Endothelial cell of umbilical vein (primary cell): ENCODE data around the gene DENND1A. TPM values are rescaled to one million over a fixed set of nuclear protein-coding genes. Genes with fewer than 3 reads are reported as not detected.
"Not testable (repeated sequence)": the region's sequence is repeated elsewhere in the genome, so short reads cannot be mapped to it uniquely, and the experiment has no call there.

Source experiments
- BruUV-seq: library from RNA; stranded (reverse); fragments of 400-500 nt; replicated peaks from 2 replicates; lab custom pipeline; 2021; lab: Mats Ljungman, UMichigan
- CTCF ChIA-PET: fragments of 300-600, 350-600 bp; sonication (Branson Sonifier 250); formaldehyde crosslinking; loops from one replicate; lab custom pipeline; 2021; ENCODE audit warnings: antibody characterized with exemption, inconsistent platforms; lab: Charles Lee
- POLR2A ChIA-PET: fragments of 300-600, 350-600 bp; sonication (Branson Sonifier 250); formaldehyde crosslinking; loops from one replicate; lab custom pipeline; 2021; ENCODE audit warnings: antibody characterized with exemption, inconsistent platforms; lab: Charles Lee
- DNase-seq: peaks from one replicate; pipeline ENCODE4 v3.0.0-alpha.2; 2011; ENCODE audit warnings: low read depth, low spot score
- FAIRE-seq: peaks from 2 replicates; lab custom pipeline; 2011; peaks lifted over from hg19 to GRCh38; lab: Jason Lieb, UNC
- H2AFZ ChIP-seq: 2 replicates; pipeline ENCODE4 v1.6.0; 2012; ENCODE audit warnings: low read depth, low read length, control low read depth, inconsistent platforms
- H3K27ac ChIP-seq: 2 replicates; pipeline ENCODE4 v1.5.1; 2011; ENCODE audit warnings: low read depth, mild to moderate bottlenecking, control low read depth, low read length, moderate library complexity; ENCODE audit not compliant: insufficient read depth
- H3K27me3 ChIP-seq, 2 experiments: 2 replicates each; pipeline versions ENCODE4 v1.6.0 to v1.6.1; 2011; ENCODE audit warnings: low read length in 2 of 2, mixed read lengths in 1 of 2; ENCODE audit not compliant: control insufficient read depth in 2 of 2, insufficient read depth in 2 of 2
- H3K36me3 ChIP-seq, 2 experiments: 2 replicates in 1 of 2; 3 replicates in 1 of 2; pipeline ENCODE4 v1.5.1; 2011; ENCODE audit warnings: low read length in 2 of 2, mild to moderate bottlenecking in 1 of 2, moderate library complexity in 1 of 2; ENCODE audit not compliant: control insufficient read depth in 2 of 2, insufficient read depth in 2 of 2; ENCODE audit errors: extremely low read depth in 1 of 2
- H3K4me1 ChIP-seq: 3 replicates; pipeline ENCODE4 v1.5.1; 2011; ENCODE audit warnings: mild to moderate bottlenecking, low read length; ENCODE audit not compliant: control insufficient read depth, insufficient read depth; ENCODE audit errors: extremely low read depth
- H3K4me2 ChIP-seq: 2 replicates; pipeline ENCODE4 v1.6.1; 2011; ENCODE audit warnings: low read length, control low read depth, mixed read lengths; ENCODE audit not compliant: insufficient read depth
- H3K4me3 ChIP-seq, 3 experiments: fragments of 200-600 bp in 1 of 3; sonication (generic), shearing (Covaris generic) in 1 of 3; replicated peaks in 1 of 3; 2 replicates each; pipeline ENCODE4 v1.5.1; 2011 to 2016; ENCODE audit warnings: control low read depth in 3 of 3, low read length in 3 of 3, mild to moderate bottlenecking in 2 of 3, inconsistent platforms in 1 of 3, low read depth in 1 of 3, moderate library complexity in 1 of 3; ENCODE audit not compliant: insufficient read depth in 1 of 3
- H3K79me2 ChIP-seq: 2 replicates; pipeline ENCODE4 v1.6.0; 2012; ENCODE audit warnings: low read length, inconsistent platforms; ENCODE audit not compliant: control insufficient read depth, insufficient read depth
- H3K9ac ChIP-seq: replicated peaks from 2 replicates; pipeline ENCODE3; 2011; ENCODE audit warnings: low read length, control low read depth; ENCODE audit not compliant: insufficient read depth; ENCODE audit errors: extremely low read depth
- H3K9me1 ChIP-seq: replicated peaks from 3 replicates; pipeline ENCODE4 v1.6.0; 2011; ENCODE audit warnings: mild to moderate bottlenecking, low read length; ENCODE audit not compliant: control insufficient read depth, insufficient read depth; ENCODE audit errors: extremely low read depth
- H3K9me3 ChIP-seq: replicated peaks from 2 replicates; pipeline ENCODE4 v1.5.1; 2012; ENCODE audit warnings: low read length, inconsistent platforms; ENCODE audit not compliant: control insufficient read depth, insufficient read depth
- H4K20me1 ChIP-seq: replicated peaks from 2 replicates; pipeline ENCODE3; 2011; ENCODE audit warnings: mild to moderate bottlenecking, low read length; ENCODE audit not compliant: control insufficient read depth, insufficient read depth; ENCODE audit errors: extremely low read depth
- EZH2 ChIP-seq: IDR thresholded peaks from 2 replicates; pipeline ENCODE4 v1.6.1; 2012; ENCODE audit warnings: borderline replicate concordance, low read depth, mild to moderate bottlenecking, moderate library complexity, low read length, inconsistent platforms; ENCODE audit not compliant: severe bottlenecking
- FOS ChIP-seq: IDR thresholded peaks from 2 replicates; pipeline ENCODE4 v1.6.1; 2011; ENCODE audit warnings: mild to moderate bottlenecking, low read length, moderate library complexity, borderline replicate concordance; ENCODE audit not compliant: insufficient read depth
- GATA2 ChIP-seq: IDR thresholded peaks from 2 replicates; pipeline ENCODE4 v1.7.0; 2011; ENCODE audit warnings: low read depth, mild to moderate bottlenecking, moderate library complexity, mixed read lengths, low read length; ENCODE audit not compliant: insufficient read length, insufficient read depth
- JUN ChIP-seq: IDR thresholded peaks from 2 replicates; pipeline ENCODE4 v1.6.1; 2011; ENCODE audit warnings: borderline replicate concordance, low read depth; ENCODE audit not compliant: insufficient read length, insufficient read depth
- MYC ChIP-seq: IDR thresholded peaks from one replicate; pipeline ENCODE4 v1.6.1; 2011; ENCODE audit warnings: mild to moderate bottlenecking, low read depth, low read length
- POLR2A ChIP-seq: IDR thresholded peaks from 2 replicates; pipeline ENCODE4 v1.6.1; 2012; ENCODE audit warnings: low read depth, mild to moderate bottlenecking, control low read depth, low read length
- POLR2AphosphoS5 ChIP-seq: IDR thresholded peaks from 2 replicates; pipeline ENCODE4 v1.6.1; 2012; ENCODE audit warnings: low read depth, mild to moderate bottlenecking, control low read depth, low read length, moderate library complexity; ENCODE audit not compliant: insufficient read depth
- dilution Hi-C: fragments of 300-500 bp; cut with MboI; formaldehyde crosslinking; loops from one replicate; pipeline ENCODE4 v1.15.0; 2019; ENCODE audit warnings: low sequenced_read_pairs; ENCODE audit not compliant: extremely low pct_ligation_motif_present
- intact Hi-C: fragments of 100-400 bp; cut with micrococcal nuclease; formaldehyde crosslinking; loops from one replicate; pipeline ENCODE4 v1.10.0; 2022
- polyA plus RNA-seq, 4 experiments: library from polyadenylated mRNA; depleted of rRNA in 3 of 4; stranded (reverse) in 3 of 4; unstranded in 1 of 4; fragments of >200 nt; gene quantifications; 2 replicates each; pipeline versions ENCODE4 v1.2.1 to v1.2.3, GENCODE V29; 2011 to 2012; ENCODE audit warnings: missing spikeins in 1 of 4
- total RNA-seq: library from RNA; stranded (reverse); gene quantifications from 2 replicates; pipeline ENCODE4 v1.2.3, GENCODE V29; 2021
- TF ChIP-seq, protein P1 (sequence below), 2 donors: IDR thresholded peaks; 1 replicate in 1 of 2; 2 replicates in 1 of 2; pipeline ENCODE4 v1.5.1; 2011; ENCODE audit warnings: low read length in 2 of 2, mild to moderate bottlenecking in 2 of 2, moderate library complexity in 2 of 2, control low read depth in 1 of 2, inconsistent platforms in 1 of 2, low read depth in 1 of 2; ENCODE audit not compliant: insufficient read depth in 1 of 2; ENCODE audit errors: extremely low read depth in 1 of 2
- TF ChIP-seq, protein P2 (sequence below): IDR thresholded peaks from 2 replicates; pipeline ENCODE4 v1.6.1; 2011; ENCODE audit not compliant: insufficient read depth, insufficient read length

Gene DENND1A
- total and polyA plus RNA-seq, 2 donors (not counting 3 experiments of a cell fraction or from before 2014, with no cell fraction given), result 18.5 to 24.5 TPM

DNA sequence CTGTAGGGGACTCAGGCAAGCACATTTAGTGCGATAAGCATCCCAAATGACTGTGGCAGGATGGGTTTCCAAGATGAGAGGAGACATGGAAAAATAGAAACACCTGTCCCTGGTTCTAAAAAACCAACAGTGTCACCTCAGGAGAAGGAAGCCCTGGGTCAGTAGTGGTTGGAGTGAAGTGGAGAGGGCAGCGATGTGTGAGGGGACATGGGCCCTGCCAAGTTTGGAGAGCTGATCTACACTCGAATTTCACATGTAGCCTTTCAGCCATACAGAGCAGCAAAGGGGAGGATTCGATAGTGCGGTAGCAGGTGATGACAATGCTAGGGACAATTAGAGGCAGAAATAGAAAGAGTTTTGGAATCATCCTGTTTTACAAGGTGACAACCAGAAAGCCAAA, 49.1 kb upstream of the DENND1A start:
- POLR2A ChIA-PET, result no interaction called here
- CTCF ChIA-PET, result no interaction called here
- intact Hi-C loops, result no loop called here
- Histone ChIP-seq H3K9me3 (no peaks in the 10 kb centered on the region), H3K27me3 (peaks cover 15 to 18% of the 10 kb centered on the region in 2 experiments), H3K9me1 (no peaks in the 10 kb centered on the region), H3K9ac (no peak overlapping the region), H3K4me1 (no peaks in the 10 kb centered on the region), H3K36me3 (no peaks in the 10 kb centered on the region), H4K20me1 (no peaks in the 10 kb centered on the region), H2AFZ (no peak overlapping the region), H3K4me2 (no peak overlapping the region), H3K4me3 (no peak overlapping the region), H3K27ac (no peak overlapping the region), H3K79me2 (no peaks in the 10 kb centered on the region)
- no peak for TF ChIP-seq POLR2A
- no peak for TF ChIP-seq MYC
- TF ChIP-seq GATA2, result no peak
- TF ChIP-seq, protein P1, sequence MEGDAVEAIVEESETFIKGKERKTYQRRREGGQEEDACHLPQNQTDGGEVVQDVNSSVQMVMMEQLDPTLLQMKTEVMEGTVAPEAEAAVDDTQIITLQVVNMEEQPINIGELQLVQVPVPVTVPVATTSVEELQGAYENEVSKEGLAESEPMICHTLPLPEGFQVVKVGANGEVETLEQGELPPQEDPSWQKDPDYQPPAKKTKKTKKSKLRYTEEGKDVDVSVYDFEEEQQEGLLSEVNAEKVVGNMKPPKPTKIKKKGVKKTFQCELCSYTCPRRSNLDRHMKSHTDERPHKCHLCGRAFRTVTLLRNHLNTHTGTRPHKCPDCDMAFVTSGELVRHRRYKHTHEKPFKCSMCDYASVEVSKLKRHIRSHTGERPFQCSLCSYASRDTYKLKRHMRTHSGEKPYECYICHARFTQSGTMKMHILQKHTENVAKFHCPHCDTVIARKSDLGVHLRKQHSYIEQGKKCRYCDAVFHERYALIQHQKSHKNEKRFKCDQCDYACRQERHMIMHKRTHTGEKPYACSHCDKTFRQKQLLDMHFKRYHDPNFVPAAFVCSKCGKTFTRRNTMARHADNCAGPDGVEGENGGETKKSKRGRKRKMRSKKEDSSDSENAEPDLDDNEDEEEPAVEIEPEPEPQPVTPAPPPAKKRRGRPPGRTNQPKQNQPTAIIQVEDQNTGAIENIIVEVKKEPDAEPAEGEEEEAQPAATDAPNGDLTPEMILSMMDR (IDR thresholded peaks at IDR 0.05; ENCODE audit: extremely low read depth in 1 of 2, insufficient read depth in 1 of 2, low read depth in 1 of 2, low read length in 2 of 2), result no peak
- no peak for TF ChIP-seq EZH2
- no peak for TF ChIP-seq POLR2AphosphoS5
- TF ChIP-seq FOS, result no peak
- TF ChIP-seq, protein P2, sequence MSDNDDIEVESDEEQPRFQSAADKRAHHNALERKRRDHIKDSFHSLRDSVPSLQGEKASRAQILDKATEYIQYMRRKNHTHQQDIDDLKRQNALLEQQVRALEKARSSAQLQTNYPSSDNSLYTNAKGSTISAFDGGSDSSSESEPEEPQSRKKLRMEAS, result no peak
- no peak for TF ChIP-seq JUN
- no TSS peak for BruUV-seq
- DNase-seq (no peak), FAIRE-seq (no peak)
- dilution Hi-C loops, result no loop called here

DNA sequence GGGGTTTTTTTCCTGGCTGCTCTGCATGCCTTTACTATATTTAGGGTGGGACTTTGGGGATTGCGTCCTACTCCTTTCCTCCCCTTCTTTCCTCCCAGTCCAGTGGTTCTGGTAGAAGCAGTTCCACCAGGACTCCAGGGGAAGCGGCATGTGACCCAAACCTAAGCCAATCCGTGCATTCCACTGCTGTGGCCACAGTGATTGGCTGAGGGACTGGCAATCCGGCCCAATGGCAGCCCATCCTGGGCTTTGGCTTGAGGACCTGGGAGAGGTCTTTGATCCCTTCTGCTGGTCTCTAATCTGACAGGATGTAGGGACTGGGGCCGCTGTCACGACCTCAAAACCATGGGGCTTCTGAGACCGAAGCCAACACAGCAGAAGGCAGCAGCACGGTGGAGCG, 46.7 kb upstream of the DENND1A start:
- H3K4me3 ChIP-seq, H3K9ac ChIP-seq, H4K20me1 ChIP-seq, BruUV-seq, H2AFZ ChIP-seq, H3K9me3 ChIP-seq, H3K36me3 ChIP-seq, dilution Hi-C loops, H3K4me1 ChIP-seq, H3K79me2 ChIP-seq, H3K9me1 ChIP-seq, H3K27ac ChIP-seq, POLR2A ChIA-PET, DNase-seq, H3K4me2 ChIP-seq, CTCF ChIA-PET, intact Hi-C loops: not testable (repeated sequence)
- FAIRE-seq, result peak; percentile 55
- H3K27me3 ChIP-seq, result peaks cover 10 to 13% of the 10 kb centered on the region in 2 experiments
